NCI-H2227 treated with DMSO at 0.1 percent for 48 hours (cell line): ENCODE results near the gene DLG5.

ENCODE experiments used
- DNase-seq: peaks from one replicate; lab custom pipeline; 2025; lab: John Stamatoyannopoulos, UW

DLG5 gene

GRCh38 chr10:77818378-77818777 lies 108.2 kb downstream of the DLG5 start:
- no peak for DNase-seq

GRCh38 chr10:77817541-77817940 lies 109.0 kb downstream of the DLG5 start:
- no peak for DNase-seq

- DNase-seq: no peak
Measured at GRCh38 chr10:77816311-77816710, 110.2 kb downstream of the DLG5 start.

GRCh38 chr10:77812741-77813140 lies 113.8 kb downstream of the DLG5 start:
- DNase-seq: no peak

- no peak for DNase-seq
Measured at GRCh38 chr10:77811831-77812430, 114.6 kb downstream of the DLG5 start.

GRCh38 chr10:77810446-77811335 lies 115.9 kb downstream of the DLG5 start:
- DNase-seq: no peak

- no peak for DNase-seq
Measured at GRCh38 chr10:77809336-77809735, 117.2 kb downstream of the DLG5 start.

GRCh38 chr10:77807706-77808105 lies 118.8 kb downstream of the DLG5 start:
- DNase-seq: no peak

GRCh38 chr10:77806511-77807157 lies 119.9 kb downstream of the DLG5 start:
- DNase-seq: no peak

- no peak for DNase-seq
Measured at GRCh38 chr10:77805676-77806075, 120.9 kb downstream of the DLG5 start.

GRCh38 chr10:77804371-77804770 lies 122.2 kb downstream of the DLG5 start:
- no peak for DNase-seq

- no peak for DNase-seq
Measured at GRCh38 chr10:77801474-77802161, 124.9 kb downstream of the DLG5 start.

GRCh38 chr10:77800738-77801266 lies 125.8 kb downstream of the DLG5 start:
- DNase-seq: no peak

- DNase-seq: no peak
Measured at GRCh38 chr10:77800320-77800719, 126.2 kb downstream of the DLG5 start.

- no peak for DNase-seq
Measured at GRCh38 chr10:77799352-77799751, 127.2 kb downstream of the DLG5 start.

GRCh38 chr10:77798940-77799339 lies 127.6 kb downstream of the DLG5 start:
- DNase-seq: no peak

GRCh38 chr10:77796311-77796915 lies 130.1 kb downstream of the DLG5 start:
- no peak for DNase-seq

GRCh38 chr10:77795426-77796055 lies 131.0 kb downstream of the DLG5 start:
- no peak for DNase-seq

- DNase-seq: no peak
Measured at GRCh38 chr10:77794256-77795142, 132.1 kb downstream of the DLG5 start.

- DNase-seq: no peak
Measured at GRCh38 chr10:77793831-77794230, 132.7 kb downstream of the DLG5 start.
